Stimulated activated naive CD8-positive, alpha-beta T cell treated with anti-CD3 and anti-CD28 coated beads, Interleukin-15, Interleukin-2, amounts not matched to agents 100 U/mL and 50 U/mL, for 24 hours (primary cell): ENCODE measurements around the gene ACO2.
A peak's percentile ranks its signal among the peaks of the same experiment; 100 is the strongest.
"Not testable (repeated sequence)": the region's sequence is repeated elsewhere in the genome, so short reads cannot be mapped to it uniquely, and the experiment has no call there.

ENCODE experiments used
- ATAC-seq: fragments of 150-1000 bp; cut with Tn5 transposase; one replicate; pipeline ENCODE4 v1.10.0; 2021
- DNase-seq: peaks from one replicate; pipeline ENCODE4 v3.0.0; 2021

ACO2 gene

DNA sequence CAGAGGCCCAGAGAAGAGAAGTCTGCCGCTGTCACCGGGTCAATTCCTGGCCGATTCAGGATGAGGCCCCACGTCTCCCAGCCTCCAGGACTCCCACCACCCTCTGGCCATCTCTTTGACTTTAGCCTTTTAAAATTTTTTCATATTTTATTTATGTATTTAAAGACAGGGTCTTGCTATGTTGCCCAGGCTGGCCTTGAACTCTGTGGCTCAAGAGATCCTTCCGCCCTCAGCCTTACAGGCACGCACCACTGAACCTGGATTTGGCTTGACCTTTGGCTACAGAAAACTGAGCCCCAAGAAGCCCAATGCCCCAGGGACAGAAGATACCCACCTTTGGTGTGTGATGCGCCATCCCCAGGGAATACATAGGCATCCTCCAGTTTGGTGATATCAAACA, 71.4 kb downstream of the ACO2 start:
- no peak for DNase-seq
- ATAC-seq: no peak

DNA sequence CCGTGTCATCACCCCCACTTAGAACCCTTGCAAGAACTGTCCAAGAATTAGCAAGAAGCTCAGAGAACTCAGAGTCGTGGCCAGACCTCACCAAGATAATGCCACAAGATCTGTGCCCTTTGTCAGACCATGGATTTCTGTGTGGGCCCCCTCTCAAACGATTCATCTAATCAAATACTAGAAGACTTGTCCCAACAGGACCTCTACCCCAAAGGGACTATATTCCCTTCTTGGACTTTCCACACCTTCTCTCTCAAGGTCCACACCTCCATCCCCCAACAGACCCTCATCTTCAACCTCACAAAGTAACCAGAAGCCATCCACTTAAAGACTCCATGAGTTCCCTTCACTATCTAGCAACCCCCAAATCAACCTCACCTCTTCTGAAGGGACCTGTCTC, 72.6 kb downstream of the ACO2 start:
- ATAC-seq (no peak), DNase-seq (no peak)

DNA sequence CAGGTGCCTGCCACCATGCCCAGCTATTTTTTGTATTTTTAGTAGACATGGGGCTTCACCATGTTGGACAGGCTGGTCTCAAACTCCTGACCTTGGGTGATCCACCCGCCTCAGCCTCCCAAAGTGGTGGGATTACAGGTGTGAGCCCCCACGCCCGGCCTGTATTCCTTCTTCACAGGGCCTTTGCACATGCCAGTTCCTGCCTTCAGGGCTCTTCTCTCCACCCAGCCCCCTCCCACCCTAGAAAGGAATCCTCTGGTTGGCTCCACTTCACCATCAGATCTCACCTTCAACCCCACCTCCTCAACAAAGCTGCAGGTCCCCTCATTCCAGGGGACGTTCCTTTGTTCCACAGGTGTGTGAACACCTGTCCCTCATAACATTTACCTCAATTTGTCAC, 73.3 kb downstream of the ACO2 start:
- no peak for ATAC-seq
- no peak for DNase-seq

DNA sequence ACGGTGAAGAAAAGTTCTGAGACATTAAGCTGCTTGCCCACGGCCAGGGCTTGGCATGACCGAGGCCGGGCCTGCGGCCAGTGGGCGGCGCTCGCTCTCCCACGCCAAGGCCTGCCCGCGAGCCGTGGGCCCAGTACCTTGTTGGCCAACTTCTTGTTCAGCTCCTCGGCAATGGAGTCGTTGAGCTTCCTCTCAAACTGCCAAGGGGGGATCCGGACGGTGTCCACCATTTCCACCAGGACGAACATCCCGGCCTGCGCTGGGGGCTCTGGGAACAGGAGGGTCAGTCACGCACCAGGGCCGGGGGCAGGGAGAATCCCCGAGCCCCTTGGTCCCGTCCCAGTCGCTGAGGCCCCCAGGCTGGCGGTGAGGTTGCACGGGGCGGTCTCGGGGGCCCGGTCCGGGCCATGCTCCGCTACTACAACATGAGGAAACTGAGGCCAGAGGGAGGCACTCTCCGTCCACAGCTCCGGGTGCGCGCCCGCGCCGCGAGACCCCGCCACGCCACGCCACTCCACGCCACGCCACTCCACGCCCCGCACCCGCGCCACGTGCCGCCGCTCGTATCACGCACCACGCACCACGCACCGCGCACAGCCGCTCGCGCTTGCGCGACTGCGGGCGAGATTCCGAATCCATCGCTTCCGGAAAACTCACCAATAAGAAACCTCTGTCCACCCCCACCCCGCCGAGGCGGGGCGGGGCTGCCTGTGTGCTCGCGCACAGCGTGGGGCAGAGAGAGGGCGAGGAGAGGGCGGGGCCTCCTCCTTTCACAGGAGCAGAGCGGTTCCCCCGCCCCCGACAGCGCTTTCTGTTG, 75.1 kb downstream of the ACO2 start, which contains the start of gene POLR3H:
Gene POLR3H (minus strand): TSS at position 617 of the 817 bp plus-strand sequence. CDS start 369 bp downstream, at position 248.
- peak; percentile 99 for ATAC-seq
- DNase-seq: peak; percentile 98

DNA sequence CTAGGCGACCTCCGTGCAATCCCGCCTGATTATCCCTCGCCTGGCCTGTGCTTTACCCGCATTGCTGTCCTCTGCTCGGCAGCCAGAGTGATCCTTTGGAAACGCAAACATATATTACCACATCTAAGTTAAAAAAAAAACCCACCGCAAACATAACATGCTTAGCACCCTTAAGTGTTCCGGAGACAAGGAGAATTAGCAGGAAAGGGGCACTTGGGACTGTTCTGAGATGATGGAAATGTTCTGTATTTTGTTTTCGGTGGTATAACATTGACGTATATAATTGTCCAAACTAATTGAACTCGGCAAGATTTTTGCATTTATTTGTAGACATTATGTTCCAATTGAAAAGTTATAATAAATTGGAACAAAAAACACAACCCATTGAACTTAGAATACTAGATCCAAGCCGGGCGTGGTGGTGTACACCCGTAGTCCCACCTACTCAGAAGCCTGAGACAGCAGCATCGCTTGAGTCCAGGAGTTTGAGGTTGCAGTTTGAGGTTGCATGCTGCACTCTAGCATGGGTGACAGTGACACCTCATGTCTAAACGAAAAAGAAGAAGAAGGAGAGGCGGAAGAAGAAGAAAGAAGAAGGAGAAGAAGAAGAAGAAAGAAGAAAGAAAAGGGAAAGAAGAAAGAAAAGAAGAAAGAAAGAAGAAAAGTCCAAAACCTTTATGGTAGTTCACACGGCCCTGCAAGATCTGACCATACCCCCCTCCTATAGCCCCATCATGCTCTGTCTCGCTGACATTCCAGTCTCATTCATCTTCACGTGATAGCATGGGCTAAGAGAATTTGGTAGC, 76.0 kb downstream of the ACO2 start:
- ATAC-seq (no peak), DNase-seq (no peak)

DNA sequence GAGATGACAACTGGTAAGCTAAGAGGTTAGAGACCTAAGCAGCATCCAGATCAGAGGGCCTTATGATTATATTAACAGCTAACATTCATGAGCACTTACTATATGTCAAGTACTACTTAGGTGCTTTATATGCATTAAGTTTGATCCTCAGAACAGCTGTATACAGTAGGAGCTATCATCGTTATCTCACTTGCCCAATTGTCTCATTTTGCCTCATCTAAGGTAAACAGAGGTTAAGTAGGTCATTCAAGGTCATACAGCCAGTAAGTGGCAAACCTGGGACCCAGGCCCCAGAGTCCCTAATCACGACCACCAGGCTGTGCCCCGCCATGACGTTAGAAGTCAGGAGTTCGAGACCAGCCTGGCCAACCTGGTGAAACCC, 79.9 kb downstream of the ACO2 start:
- ATAC-seq (no peak), DNase-seq (no peak)

DNA sequence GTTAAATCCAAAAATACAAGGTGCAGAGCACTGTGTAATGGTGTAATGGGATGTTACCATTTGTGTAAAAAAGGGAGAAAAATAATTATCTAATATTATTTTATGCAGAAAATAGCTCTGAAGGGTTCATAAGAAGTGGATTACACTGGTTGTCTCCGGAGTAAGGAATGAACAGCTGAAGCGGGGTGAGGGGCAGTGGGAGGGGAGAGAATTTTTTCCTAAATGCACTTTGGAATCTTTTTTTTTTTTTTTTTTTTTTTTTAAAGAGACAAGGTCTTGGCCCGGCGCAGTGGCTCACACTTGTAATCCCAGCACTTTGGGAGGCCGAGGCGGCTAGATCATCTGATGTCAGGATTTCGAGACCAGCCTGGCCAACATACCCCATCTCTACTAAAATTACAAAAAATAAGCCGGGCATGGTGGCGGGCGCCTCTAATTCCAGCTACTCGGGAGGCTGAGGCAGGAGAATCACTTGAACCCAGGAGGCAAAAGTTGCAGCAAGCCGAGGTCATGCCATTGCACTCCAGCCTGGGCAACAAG, 82.1 kb downstream of the ACO2 start:
- no peak for ATAC-seq
- DNase-seq: no peak

DNA sequence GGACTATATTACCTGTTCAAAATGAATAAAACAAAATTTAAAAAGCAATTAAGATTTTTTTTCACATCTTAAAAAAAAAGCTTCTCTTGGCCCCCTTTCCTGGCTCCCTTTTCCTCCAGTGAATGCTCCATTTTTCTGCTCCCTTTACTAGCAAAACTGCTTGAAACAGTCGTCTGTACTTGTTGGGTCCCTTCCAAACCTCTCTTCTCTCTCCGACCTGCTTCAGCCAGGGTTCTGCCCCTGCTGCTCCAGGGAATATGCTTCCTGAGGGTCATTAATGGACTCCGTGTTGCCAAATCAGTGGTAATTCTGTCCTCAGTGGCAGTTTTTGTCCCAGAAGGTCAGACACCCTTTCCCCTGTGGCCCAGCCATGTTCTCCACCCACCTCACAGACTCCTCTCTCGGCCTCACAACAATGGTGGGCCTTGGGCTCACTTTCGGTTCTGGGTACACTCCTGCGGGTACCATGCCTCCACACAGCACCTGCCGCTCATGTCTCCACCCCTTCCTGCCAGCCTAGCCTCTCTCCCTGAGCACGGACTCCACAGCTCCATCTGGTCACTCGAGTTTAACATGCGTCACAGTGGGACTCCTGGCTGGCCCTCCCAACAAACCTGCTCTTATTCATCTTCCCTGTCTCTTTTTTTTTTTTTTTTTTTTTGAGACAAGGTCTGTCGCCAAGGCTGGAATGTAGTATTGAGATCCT, 83.1 kb downstream of the ACO2 start:
- ATAC-seq: no peak
- no peak for DNase-seq

DNA sequence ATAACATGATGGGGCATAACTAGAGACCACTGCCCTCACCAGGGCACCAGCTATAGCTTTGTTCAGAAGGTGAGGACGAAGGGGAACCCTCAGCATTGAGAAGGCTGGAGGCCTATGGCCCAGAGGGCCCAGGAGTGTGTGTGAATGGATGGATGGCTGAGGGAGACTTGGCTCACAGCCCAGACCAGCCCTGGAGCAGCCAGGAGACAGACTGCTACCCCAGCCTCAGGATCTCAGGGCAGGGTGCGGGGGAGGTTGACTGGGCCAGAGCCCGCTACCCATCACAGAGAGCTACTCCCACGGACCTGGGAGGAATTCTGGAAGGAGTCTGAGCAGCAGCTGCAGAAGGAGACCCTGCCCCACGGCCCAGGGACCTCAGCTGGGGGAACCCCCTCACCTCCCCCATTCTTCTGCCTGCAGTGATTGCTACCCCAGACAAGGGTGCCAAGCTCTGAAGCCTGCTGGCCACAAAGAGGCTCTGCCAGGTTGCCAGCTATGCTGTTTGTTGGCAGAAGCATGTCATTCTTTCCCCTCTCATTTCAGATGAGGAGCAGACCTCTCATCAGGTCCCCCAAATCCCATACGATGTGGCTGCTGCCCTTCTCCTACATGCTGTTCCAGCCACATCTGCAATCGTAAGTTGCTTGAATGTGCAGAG, 86.5 kb downstream of the ACO2 start:
- ATAC-seq (no peak), DNase-seq (no peak)

DNA sequence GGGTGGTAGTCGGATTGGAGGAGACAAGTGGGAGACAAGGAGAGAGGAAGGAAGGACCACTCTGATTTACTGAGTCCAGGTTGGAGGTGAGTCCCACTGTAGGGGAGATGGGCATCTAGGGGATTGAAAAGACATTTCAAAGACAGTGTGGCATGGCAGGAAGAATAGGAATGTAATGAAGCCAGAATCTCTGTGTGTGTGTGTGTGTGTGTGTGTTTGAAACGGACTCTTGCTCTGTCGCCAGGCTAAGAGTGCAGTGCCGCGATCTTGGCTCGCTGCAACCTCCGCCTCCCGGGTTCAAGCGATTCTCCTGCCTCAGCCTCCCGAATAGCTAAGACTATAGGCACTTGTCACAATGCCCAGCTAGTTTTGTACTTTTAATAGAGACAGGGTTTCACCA, 87.6 kb downstream of the ACO2 start:
- ATAC-seq: no peak
- no peak for DNase-seq

DNA sequence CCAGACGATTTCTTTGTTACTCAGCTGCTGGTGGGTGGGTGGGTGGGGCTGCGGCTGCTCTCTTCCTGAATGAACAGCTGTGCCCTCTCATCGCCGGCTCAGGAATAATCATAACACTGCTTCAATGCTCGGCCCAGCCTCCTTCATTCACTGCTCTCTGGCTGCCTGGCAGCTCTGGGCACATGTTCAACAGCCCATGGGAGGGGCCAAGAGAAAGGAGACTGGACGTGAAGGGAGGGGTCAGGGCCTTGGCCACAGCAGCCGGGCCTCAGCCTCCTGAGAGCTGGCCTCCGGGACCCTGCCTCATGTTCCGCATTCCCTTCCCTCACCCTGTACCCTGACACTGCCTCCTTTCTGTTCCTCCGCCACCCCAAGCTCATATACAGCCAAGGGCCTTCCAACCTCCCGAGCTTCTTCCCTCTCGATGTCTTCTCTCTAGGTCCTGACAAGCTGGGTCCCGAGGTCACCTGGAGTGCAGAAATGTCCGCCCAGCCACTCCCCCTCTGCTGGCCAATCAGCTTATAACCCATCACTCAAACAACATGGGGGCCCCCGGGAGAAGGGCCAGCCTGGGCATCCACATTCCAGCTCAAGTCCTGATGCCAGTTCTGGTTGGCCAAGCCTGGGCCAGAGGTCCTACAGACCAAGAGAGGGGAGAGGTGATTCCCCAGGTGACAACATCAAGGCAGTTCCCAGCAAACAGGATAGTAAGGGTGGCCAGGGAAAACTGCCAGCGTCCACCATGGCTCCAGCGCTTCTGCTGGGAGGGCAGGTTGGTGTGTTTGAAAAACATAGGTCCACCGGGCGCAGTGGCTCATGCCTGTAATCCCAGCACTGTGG, 88.7 kb downstream of the ACO2 start:
- peak; percentile 12 for DNase-seq
- peak; percentile 53 for ATAC-seq

DNA sequence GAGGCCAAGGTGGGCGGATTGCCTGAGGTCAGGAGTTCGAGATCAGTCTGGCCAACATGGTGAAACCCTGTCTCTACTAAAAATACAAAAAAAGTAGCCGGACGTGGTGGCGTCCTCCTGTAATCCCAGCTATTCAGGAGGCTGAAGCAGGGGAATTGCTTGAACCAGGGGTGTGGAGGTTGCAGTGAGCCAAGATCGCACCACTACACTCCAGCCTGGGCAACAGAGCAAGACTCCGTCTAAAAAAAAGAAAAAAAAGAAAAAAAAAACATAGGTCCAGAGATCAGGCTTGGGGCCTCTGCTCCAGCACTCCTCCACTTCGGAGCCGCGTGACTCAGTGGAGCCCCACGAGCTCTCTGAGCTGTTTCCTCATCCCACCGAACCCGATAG, 89.3 kb downstream of the ACO2 start:
- not testable (repeated sequence) for DNase-seq, ATAC-seq

DNA sequence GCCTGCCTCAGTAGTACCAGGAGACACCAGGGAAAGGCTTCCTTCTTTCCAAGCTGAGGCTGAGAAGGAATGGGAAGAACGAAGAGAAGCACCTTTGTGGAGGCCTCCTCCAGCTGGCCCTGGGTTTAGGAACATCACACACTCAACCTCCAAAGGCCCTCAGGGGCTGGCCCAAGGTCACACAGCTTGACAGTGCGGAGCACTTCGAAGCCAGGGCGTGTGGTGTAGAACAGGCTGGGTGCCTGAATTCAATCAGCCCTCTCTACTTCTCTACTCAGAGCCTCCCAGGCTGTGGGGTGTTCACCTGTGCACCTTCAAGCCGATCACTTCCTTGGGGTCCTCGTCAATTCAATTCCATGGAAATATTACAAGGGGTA, 91.2 kb downstream of the ACO2 start:
- ATAC-seq (no peak), DNase-seq (no peak)

DNA sequence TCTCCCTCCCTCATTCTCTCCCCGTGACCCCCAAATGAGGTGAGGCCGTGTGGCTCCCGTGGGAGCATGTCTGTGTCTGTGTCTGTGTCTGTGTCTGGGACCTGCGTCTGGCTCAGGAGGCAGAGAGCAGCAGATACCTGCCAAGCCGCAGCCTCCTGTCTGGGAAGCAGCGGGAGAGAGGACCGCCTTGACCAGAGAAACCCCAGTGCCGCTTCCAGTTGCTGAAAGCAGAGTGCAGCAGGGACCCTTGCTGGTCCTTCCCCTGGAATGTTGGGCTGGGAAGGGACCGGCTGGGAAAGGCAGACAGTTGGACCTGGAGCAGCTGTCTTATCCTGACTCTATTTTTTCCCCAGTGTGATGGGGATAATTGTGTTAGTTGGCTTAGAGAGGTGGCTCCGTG, 92.4 kb downstream of the ACO2 start:
- DNase-seq: no peak
- no peak for ATAC-seq

DNA sequence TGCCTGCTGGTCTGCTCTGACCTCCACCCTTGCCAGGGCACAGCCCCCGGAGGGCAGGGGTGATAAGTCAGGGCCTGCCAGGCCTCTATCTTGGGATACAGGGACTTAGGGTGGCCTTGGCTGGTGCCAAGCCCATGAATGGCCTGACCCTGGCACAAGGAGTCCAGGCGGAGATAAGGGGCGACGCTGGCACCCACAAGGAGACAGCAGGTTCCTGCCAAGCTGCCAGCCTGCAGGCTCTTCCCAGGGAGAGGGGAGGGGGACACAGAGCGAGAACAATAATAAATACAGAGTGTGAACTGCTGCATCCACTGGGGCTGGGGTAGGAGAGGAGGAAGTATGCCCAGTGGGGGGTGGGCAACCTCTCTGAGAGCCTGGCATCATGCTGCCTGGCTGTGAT, 92.9 kb downstream of the ACO2 start:
- DNase-seq: no peak
- ATAC-seq: no peak

DNA sequence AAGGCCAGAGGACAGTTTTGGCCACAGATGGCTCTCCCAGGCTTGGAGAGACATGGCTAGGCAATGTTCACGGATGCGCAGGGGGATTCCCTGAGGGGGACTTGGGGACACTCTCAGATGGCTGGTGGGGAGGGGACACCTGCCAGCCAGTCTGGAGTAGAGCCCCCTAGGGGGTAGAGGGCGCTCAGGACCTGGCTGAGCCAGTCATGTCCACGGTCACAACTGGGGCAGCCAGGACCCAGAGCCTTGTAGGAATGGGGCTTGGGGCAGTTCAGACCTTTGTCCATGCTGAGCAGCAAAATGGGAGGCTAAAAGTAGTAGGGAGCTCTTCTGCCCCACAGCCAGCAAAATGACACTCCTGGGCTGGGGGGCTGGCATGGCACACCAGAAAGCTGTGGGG, 93.5 kb downstream of the ACO2 start:
- DNase-seq (no peak), ATAC-seq (no peak)

DNA sequence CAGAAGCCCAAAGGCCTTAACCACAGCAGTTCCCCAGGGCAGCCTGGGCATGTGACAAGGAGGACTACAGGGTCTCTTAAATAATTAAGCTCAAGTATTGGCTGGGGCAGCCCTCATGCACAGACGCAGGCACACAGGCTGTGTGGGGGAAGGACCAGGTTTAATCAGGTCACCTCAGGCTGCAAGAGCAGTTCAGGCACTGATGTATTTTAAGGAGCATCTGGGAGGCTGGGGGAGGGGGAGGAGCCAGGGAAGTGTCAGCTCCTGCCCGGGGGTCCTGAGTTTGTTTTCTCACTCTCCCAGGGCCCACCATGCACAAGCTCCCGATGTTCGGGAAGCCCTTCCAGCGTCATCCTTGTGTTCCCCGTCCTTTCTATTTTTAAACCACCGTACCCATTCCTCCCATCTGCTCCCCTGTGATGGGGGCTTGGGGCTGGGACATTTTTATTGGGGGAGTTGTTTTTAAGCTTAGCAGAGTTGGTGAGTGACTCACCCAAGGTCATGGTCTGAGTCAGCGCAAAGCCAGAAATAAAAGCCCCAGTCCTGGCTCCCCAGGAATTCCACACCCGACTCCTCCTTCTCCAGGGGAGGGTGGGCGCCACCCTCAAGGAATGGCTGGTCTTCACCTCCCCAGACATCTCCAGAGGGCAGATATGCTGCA, 94.3 kb downstream of the ACO2 start:
- DNase-seq (no peak), ATAC-seq (no peak)

DNA sequence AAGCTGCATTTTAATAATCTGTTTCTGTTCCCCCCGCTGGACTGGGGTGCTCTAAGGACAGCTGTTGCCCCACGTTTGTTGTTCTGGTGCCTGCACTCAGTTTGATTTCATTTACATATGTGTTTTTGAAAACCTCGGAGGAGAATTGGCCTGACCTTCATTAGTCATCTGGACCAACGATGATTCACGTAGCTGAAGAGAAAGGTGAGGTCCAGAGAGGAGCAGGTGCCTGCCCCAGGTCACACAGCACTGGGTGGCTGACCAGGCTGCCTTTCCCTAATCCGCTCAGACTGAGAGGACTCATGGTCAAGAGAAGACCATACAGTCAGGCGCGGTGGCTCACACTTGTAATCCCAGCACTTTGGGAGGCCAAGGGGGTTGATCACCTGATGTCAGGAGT, 95.6 kb downstream of the ACO2 start:
- no peak for DNase-seq
- no peak for ATAC-seq

DNA sequence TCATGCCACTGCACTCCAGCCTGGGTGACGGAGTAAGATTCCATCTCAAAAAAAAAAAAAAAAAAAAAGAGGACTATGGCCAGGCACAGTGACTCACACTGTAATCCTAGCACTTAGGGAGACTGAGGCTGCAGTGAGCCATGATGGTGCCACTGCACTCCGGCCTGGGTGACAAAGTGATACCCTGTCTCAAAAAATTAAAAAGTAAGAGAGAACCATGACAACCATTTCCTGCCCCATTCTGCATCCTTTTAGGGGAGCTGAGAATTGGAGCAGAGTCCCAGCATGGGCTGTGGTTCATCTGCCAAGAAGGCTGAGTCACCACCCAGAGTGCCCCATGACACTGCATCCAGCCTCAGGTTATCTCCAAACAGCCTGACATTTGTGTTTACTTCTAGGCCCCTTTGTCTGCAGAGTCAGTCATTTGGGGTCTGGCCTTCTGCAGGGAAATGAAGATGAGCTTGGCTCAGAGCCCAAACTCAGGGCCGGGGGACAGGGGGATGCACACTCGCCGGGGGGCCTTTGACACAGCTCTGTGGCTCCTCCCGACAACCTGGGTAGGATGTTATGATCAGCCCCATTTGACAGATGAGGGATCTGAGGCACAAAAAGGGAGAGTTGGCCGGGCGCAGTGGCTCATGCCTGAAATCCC, 96.6 kb downstream of the ACO2 start:
- ATAC-seq: peak; percentile 87
- DNase-seq: peak; percentile 38

DNA sequence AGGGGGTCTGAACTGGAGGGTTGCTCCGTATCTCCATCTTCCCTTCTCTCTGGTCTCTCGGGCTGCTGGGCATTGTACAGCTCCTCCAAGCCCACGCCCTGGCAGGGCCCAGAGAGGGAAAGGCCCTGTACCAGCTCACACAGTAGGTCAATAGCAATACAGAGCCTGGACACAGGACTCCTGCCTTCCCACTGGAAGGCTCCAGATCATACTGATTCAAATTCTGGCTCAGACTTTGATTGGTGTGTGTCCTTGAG, 98.5 kb downstream of the ACO2 start:
- DNase-seq: no peak
- no peak for ATAC-seq
